ENCODE measurements around the gene SUV39H2. TPM values are rescaled to one million over a fixed set of nuclear protein-coding genes. Genes with fewer than 3 reads are reported as not detected.

The SUV39H2 gene
- total RNA-seq, 1 experiment from 2014 or later: 14.0 TPM

Other genes starting within 250 kb of the SUV39H2 start
- 95.9 and 125 TPM in 2 replicates for gene FAM107B, start 104.0 kb upstream of the SUV39H2 start, total RNA-seq (2014; rRNA removed; shearing (Covaris generic); ENCODE audit: low replicate concordance)
- 0.34 TPM in 1 of 2 replicates, not detected in the other for gene CDNF, start 40.8 kb upstream of the SUV39H2 start, total RNA-seq (2014; rRNA removed; shearing (Covaris generic); ENCODE audit: low replicate concordance)
- gene HSPA14, start 40.6 kb upstream of the SUV39H2 start, total RNA-seq (2014; rRNA removed; shearing (Covaris generic); ENCODE audit: low replicate concordance): 31.6 and 52.8 TPM in 2 replicates
- gene MSANTD7, start 40.6 kb upstream of the SUV39H2 start, total RNA-seq (2014; rRNA removed; shearing (Covaris generic); ENCODE audit: low replicate concordance): 13.4 and 17.4 TPM in 2 replicates
- 8.1 and 9.5 TPM in 2 replicates for gene DCLRE1C, start 75.2 kb downstream of the SUV39H2 start, total RNA-seq (2014; rRNA removed; shearing (Covaris generic); ENCODE audit: low replicate concordance)
- gene MEIG1, start 80.5 kb downstream of the SUV39H2 start, total RNA-seq (2014; rRNA removed; shearing (Covaris generic); ENCODE audit: low replicate concordance): 3.5 TPM in 1 of 2 replicates, not detected in the other
- 0.17 and 1.8 TPM in 2 replicates for gene OLAH, start 165.1 kb downstream of the SUV39H2 start, total RNA-seq (2014; rRNA removed; shearing (Covaris generic); ENCODE audit: low replicate concordance)
- gene ACBD7, start 209.9 kb downstream of the SUV39H2 start, total RNA-seq (2014; rRNA removed; shearing (Covaris generic); ENCODE audit: low replicate concordance): 7.0 and 7.5 TPM in 2 replicates
- gene RPP38, start 218.5 kb downstream of the SUV39H2 start, total RNA-seq (2014; rRNA removed; shearing (Covaris generic); ENCODE audit: low replicate concordance): 10.9 and 15.0 TPM in 2 replicates

Data from Caki2 (cell line).